Spleen (tissue), 7 donors: ENCODE data around the gene SLC1A5.
A peak's percentile ranks its signal among the peaks of the same experiment; 100 is the strongest.

ENCODE experiments used
- CTCF ChIP-seq, 11 experiments: fragments of 200-600 bp in 7 of 11; fragments of 450-650 bp in 4 of 11; sonication (generic) in 4 of 11; IDR thresholded peaks in 8 of 11; conservative IDR thresholded peaks in 3 of 11; 1 replicate in 7 of 11; 2 replicates in 4 of 11; pipeline versions ENCODE4 v1.4.0 to v1.8.0; 2016 to 2021; ENCODE audit warnings: antibody characterized with exemption in 11 of 11, inconsistent platforms in 4 of 11, mild to moderate bottlenecking in 1 of 11
- POLR2A ChIP-seq, 3 donors: fragments of 450-650 bp; IDR thresholded peaks; one replicate each; pipeline ENCODE4 v1.5.1; 2017; ENCODE audit warnings: antibody characterized with exemption in 3 of 3, mild to moderate bottlenecking in 1 of 3
- donor health status: DM: no; HTN: no; CAD: no; lungs with moderate emphysema.
- donor health status: DM: no; HTN: no; CAD: no.
- donor health status: DM: no; HTN: no; CAD: no.

- no peak for TF ChIP-seq POLR2A (IDR thresholded peaks at IDR 0.05)
- TF ChIP-seq CTCF (IDR thresholded peaks at IDR 0.05 in 8 of 11, conservative IDR thresholded peaks at IDR 0.05 in 3 of 11), result peak in 1 of 11 experiments; percentile 7
Observed at GRCh38 chr19:46786236-46787039, 2.0 kb downstream of the SLC1A5 start.
